Tibial nerve (tissue), 4 donors: ENCODE measurements around the gene GHRL. TPM values are rescaled to one million over a fixed set of nuclear protein-coding genes. Genes with fewer than 3 reads are reported as not detected.

Experiments used
- DNase-seq, 2 donors: peaks; one replicate each; pipeline ENCODE4 v3.0.0-alpha.2; 2019; ENCODE audit warnings: low spot score in 2 of 2
- H3K27ac ChIP-seq, 4 donors: fragments of 200-600 bp; sonication (generic) in 3 of 4; one replicate each; pipeline ENCODE4 v1.5.1; 2017 to 2019; ENCODE audit warnings: mild to moderate bottlenecking in 1 of 4
- H3K27me3 ChIP-seq, 2 donors: fragments of 200-600 bp; sonication (generic) in 1 of 2; one replicate each; pipeline versions ENCODE4 v1.5.1 to v1.6.0; 2017 to 2019
- H3K36me3 ChIP-seq, 3 donors: fragments of 200-600 bp; sonication (generic); one replicate each; pipeline ENCODE4 v1.5.1; 2018 to 2019
- H3K4me1 ChIP-seq, 4 donors: fragments of 200-600 bp; sonication (generic) in 3 of 4; one replicate each; pipeline ENCODE4 v1.5.1; 2017 to 2019
- H3K4me3 ChIP-seq, 4 donors: fragments of 200-600 bp; sonication (generic) in 3 of 4; one replicate each; pipeline ENCODE4 v1.5.1; 2017 to 2019; ENCODE audit warnings: mild to moderate bottlenecking in 1 of 4, moderate library complexity in 1 of 4
- H3K9me3 ChIP-seq, 4 donors: fragments of 200-600 bp; sonication (generic) in 3 of 4; one replicate each; pipeline ENCODE4 v1.5.1; 2017 to 2019
- EP300 ChIP-seq, 2 donors: sonication (generic); formaldehyde crosslinking; IDR thresholded peaks; one replicate each; pipeline ENCODE4 v1.6.1; 2017; ENCODE audit warnings: antibody characterized with exemption in 2 of 2, mild to moderate bottlenecking in 1 of 2
- POLR2A ChIP-seq, 2 donors: fragments of 450-650 bp; IDR thresholded peaks; one replicate each; pipeline ENCODE4 v1.6.1; 2017; ENCODE audit warnings: antibody characterized with exemption in 2 of 2, mild to moderate bottlenecking in 2 of 2, moderate library complexity in 2 of 2
- WGBS, 2 donors: methylation state at CpG; one replicate each; pipeline ENCODE4 v1.1.5; 2018; 5-methylcytosine and 5-hydroxymethylcytosine counted together
- total RNA-seq, 4 donors: library from RNA; depleted of rRNA; stranded (reverse); fragments of >200 nt; gene quantifications; one replicate each; pipeline ENCODE4 v1.1.0, GENCODE V29; 2016
- TF ChIP-seq, protein P1 (sequence below), 5 experiments: fragments of 200-600 bp in 3 of 5; fragments of 450-650 bp in 2 of 5; sonication (generic) in 3 of 5; IDR thresholded peaks; one replicate each; pipeline ENCODE4 v1.5.1; 2016 to 2019; ENCODE audit warnings: antibody characterized with exemption in 5 of 5, mild to moderate bottlenecking in 3 of 5, moderate library complexity in 2 of 5

Gene GHRL
- total RNA-seq, 4 donors from 2014 or later: 0.60 to 3.7 (median 2.9) TPM; not detected in 1

DNA sequence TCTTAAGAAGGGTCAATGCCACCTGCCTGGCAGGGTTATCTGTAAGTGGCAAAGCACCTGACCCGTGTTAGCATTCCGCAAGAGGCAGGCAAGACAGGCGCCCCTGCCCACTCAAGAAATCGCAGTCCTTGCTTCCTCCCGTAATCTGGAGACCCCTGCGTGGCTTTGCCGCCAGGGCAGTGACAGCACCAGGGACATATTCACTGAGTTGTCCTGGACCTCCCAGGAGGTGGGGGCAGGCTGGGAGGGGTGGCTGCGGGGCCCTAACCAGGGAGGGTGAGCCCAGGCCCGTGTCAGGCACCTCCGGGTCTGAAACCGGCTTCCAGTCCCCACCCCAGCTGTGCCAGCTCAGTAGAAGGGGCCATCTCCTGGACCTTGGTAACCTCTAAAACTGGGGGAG is 44.0 kb upstream of the GHRL start:
- 87 to 92% methylated on average over 7 to 11 of the region's 11 CpGs for WGBS, 2 donors

GRCh38 chr3:10335871-10336622 is 43.3 kb upstream of the GHRL start:
- Histone ChIP-seq H3K9me3 (no peaks in the 10 kb centered on the region), H3K4me3 (no peak overlapping the region), H3K36me3 (peaks cover 0 to 16% (median 0%) of the 10 kb centered on the region in 3 donors), H3K4me1 (no peaks in the 10 kb centered on the region), H3K27ac (no peak overlapping the region), H3K27me3 (no peaks in the 10 kb centered on the region)
- WGBS, 2 donors: 84 to 85% methylated on average over 28 to 29 of the region's 29 CpGs
- no peak for DNase-seq
- TF ChIP-seq, protein P1, sequence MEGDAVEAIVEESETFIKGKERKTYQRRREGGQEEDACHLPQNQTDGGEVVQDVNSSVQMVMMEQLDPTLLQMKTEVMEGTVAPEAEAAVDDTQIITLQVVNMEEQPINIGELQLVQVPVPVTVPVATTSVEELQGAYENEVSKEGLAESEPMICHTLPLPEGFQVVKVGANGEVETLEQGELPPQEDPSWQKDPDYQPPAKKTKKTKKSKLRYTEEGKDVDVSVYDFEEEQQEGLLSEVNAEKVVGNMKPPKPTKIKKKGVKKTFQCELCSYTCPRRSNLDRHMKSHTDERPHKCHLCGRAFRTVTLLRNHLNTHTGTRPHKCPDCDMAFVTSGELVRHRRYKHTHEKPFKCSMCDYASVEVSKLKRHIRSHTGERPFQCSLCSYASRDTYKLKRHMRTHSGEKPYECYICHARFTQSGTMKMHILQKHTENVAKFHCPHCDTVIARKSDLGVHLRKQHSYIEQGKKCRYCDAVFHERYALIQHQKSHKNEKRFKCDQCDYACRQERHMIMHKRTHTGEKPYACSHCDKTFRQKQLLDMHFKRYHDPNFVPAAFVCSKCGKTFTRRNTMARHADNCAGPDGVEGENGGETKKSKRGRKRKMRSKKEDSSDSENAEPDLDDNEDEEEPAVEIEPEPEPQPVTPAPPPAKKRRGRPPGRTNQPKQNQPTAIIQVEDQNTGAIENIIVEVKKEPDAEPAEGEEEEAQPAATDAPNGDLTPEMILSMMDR (IDR thresholded peaks at IDR 0.05): no peak
- TF ChIP-seq POLR2A (IDR thresholded peaks at IDR 0.05) (no peak), EP300 (IDR thresholded peaks at IDR 0.05) (no peak)

More for the DNA sequence above, 44.0 kb upstream of the GHRL start:
- no peaks in the 10 kb centered on the region for H3K4me1 ChIP-seq
- no peak overlapping the region for H3K27ac ChIP-seq
- H3K4me3 ChIP-seq: no peak overlapping the region
- no peaks in the 10 kb centered on the region for H3K9me3 ChIP-seq
- H3K27me3 ChIP-seq: no peaks in the 10 kb centered on the region
- H3K36me3 ChIP-seq: peaks cover 0 to 16% (median 0%) of the 10 kb centered on the region in 3 donors
- TF ChIP-seq, protein P1 (IDR thresholded peaks at IDR 0.05): no peak
- TF ChIP-seq POLR2A (IDR thresholded peaks at IDR 0.05): no peak
- no peak for TF ChIP-seq EP300 (IDR thresholded peaks at IDR 0.05)
- no peak for DNase-seq

- 67 to 77% methylated on average over 3 to 4 of the region's 4 CpGs for WGBS, 2 donors
- H3K27me3 ChIP-seq: no peaks in the 10 kb centered on the region
Measured at GRCh38 chr3:10335190-10335738, 42.5 kb upstream of the GHRL start.

GRCh38 chr3:10334459-10334858 is 41.7 kb upstream of the GHRL start:
- Histone ChIP-seq H3K36me3 (peaks cover 0 to 3% (median 0%) of the 10 kb centered on the region in 3 donors), H3K27ac (no peak overlapping the region), H3K27me3 (peaks cover 0 to 6% of the 10 kb centered on the region in 2 donors), H3K9me3 (no peaks in the 10 kb centered on the region), H3K4me1 (no peaks in the 10 kb centered on the region), H3K4me3 (no peak overlapping the region)
- WGBS, 2 donors: 74 to 76% methylated on average over 12 of the region's 12 CpGs
- TF ChIP-seq POLR2A (IDR thresholded peaks at IDR 0.05): no peak
- no peak for TF ChIP-seq EP300 (IDR thresholded peaks at IDR 0.05)
- TF ChIP-seq, protein P1 (IDR thresholded peaks at IDR 0.05): no peak
- DNase-seq: no peak

More at GRCh38 chr3:10335190-10335738, 42.5 kb upstream of the GHRL start:
- H3K36me3 ChIP-seq: peaks cover 0 to 8% (median 0%) of the 10 kb centered on the region in 3 donors
- no peak overlapping the region for H3K27ac ChIP-seq
- no peaks in the 10 kb centered on the region for H3K4me1 ChIP-seq
- H3K9me3 ChIP-seq: no peaks in the 10 kb centered on the region
- no peak for DNase-seq
- H3K4me3 ChIP-seq: no peak overlapping the region
- TF ChIP-seq, protein P1 (IDR thresholded peaks at IDR 0.05): no peak
- TF ChIP-seq EP300 (IDR thresholded peaks at IDR 0.05) (no peak), POLR2A (IDR thresholded peaks at IDR 0.05) (no peak)

- H3K36me3 ChIP-seq: peaks cover 0 to 3% (median 0%) of the 10 kb centered on the region in 3 donors
- 87 to 89% methylated on average over 11 of the region's 11 CpGs for WGBS, 2 donors
- H3K4me1 ChIP-seq: no peaks in the 10 kb centered on the region
- no peaks in the 10 kb centered on the region for H3K9me3 ChIP-seq
- peaks cover 0 to 6% of the 10 kb centered on the region in 2 donors for H3K27me3 ChIP-seq
- no peak overlapping the region for H3K27ac ChIP-seq
- TF ChIP-seq POLR2A (IDR thresholded peaks at IDR 0.05) (no peak), EP300 (IDR thresholded peaks at IDR 0.05) (no peak)
- TF ChIP-seq, protein P1 (IDR thresholded peaks at IDR 0.05): no peak
- no peak for DNase-seq
- H3K4me3 ChIP-seq: no peak overlapping the region
Measured at GRCh38 chr3:10334042-10334441, 41.3 kb upstream of the GHRL start.
